Measurements from ENCODE around the gene MOK.
"Not testable (repeated sequence)": the region's sequence is repeated elsewhere in the genome, so short reads cannot be mapped to it uniquely, and the experiment has no call there.

MOK gene

GRCh38 chr14:102304611-102305506 lies at the start of gene MOK:
Gene MOK, minus strand, starts transcription at chr14:102305164. Its CDS starts 196 bp downstream, at chr14:102304968.
- DNase-seq (ENCODE audit: low read depth), result peak; percentile 97

GRCh38 chr14:102353126-102353619 lies 48.2 kb upstream of the MOK start:
- no peak for DNase-seq (ENCODE audit: low read depth)

- no peak for DNase-seq (ENCODE audit: low read depth)
Observed at GRCh38 chr14:102352213-102352612, 47.2 kb upstream of the MOK start.

GRCh38 chr14:102351593-102351992 lies 46.6 kb upstream of the MOK start:
- DNase-seq (ENCODE audit: low read depth), result not testable (repeated sequence)

GRCh38 chr14:102351023-102351422 lies 46.1 kb upstream of the MOK start:
- DNase-seq (ENCODE audit: low read depth), result no peak

GRCh38 chr14:102348376-102348775 lies 43.4 kb upstream of the MOK start:
- DNase-seq (ENCODE audit: low read depth), result no peak

- no peak for DNase-seq (ENCODE audit: low read depth)
Observed at GRCh38 chr14:102346645-102347044, 41.7 kb upstream of the MOK start.

GRCh38 chr14:102345232-102345631 lies 40.3 kb upstream of the MOK start:
- no peak for DNase-seq (ENCODE audit: low read depth)

GRCh38 chr14:102344485-102344884 lies 39.5 kb upstream of the MOK start:
- no peak for DNase-seq (ENCODE audit: low read depth)

- DNase-seq (ENCODE audit: low read depth), result no peak
Observed at GRCh38 chr14:102344084-102344483, 39.1 kb upstream of the MOK start.

GRCh38 chr14:102342238-102342637 lies 37.3 kb upstream of the MOK start:
- no peak for DNase-seq (ENCODE audit: low read depth)

- DNase-seq (ENCODE audit: low read depth), result no peak
Observed at GRCh38 chr14:102341566-102341965, 36.6 kb upstream of the MOK start.

- no peak for DNase-seq (ENCODE audit: low read depth)
Observed at GRCh38 chr14:102338724-102339123, 33.8 kb upstream of the MOK start.

GRCh38 chr14:102335163-102335562 lies 30.2 kb upstream of the MOK start:
- no peak for DNase-seq (ENCODE audit: low read depth)

- no peak for DNase-seq (ENCODE audit: low read depth)
Observed at GRCh38 chr14:102333795-102334705, 29.1 kb upstream of the MOK start.

- no peak for DNase-seq (ENCODE audit: low read depth)
Observed at GRCh38 chr14:102333390-102333789, 28.4 kb upstream of the MOK start.

- no peak for DNase-seq (ENCODE audit: low read depth)
Observed at GRCh38 chr14:102330806-102331205, 25.8 kb upstream of the MOK start.

GRCh38 chr14:102329381-102329780 lies 24.4 kb upstream of the MOK start:
- DNase-seq (ENCODE audit: low read depth), result not testable (repeated sequence)

- DNase-seq (ENCODE audit: low read depth), result no peak
Observed at GRCh38 chr14:102326583-102326982, 21.6 kb upstream of the MOK start.

- no peak for DNase-seq (ENCODE audit: low read depth)
Observed at GRCh38 chr14:102325791-102326345, 20.9 kb upstream of the MOK start.

- DNase-seq (ENCODE audit: low read depth), result no peak
Observed at GRCh38 chr14:102323102-102323501, 18.1 kb upstream of the MOK start.
